Measurements from ENCODE around the gene SOX10. TPM values are rescaled to one million over a fixed set of nuclear protein-coding genes. Genes with fewer than 3 reads are reported as not detected.

Gene SOX10
- total RNA-seq, 1 experiment from 2014 or later: not detected

- no peaks in the 10 kb centered on the region for H3K9me2 ChIP-seq (ENCODE audit: insufficient read depth)
- H3K79me2 ChIP-seq (ENCODE audit: insufficient read depth, low read length): peaks cover 14% of the 10 kb centered on the region
- no peaks in the 10 kb centered on the region for H3K27me3 ChIP-seq (ENCODE audit: insufficient read depth, low read length)
- H3K4me1 ChIP-seq (ENCODE audit: control insufficient read depth in 1 of 2, insufficient read depth in 2 of 2, low read length in 2 of 2): peaks cover 0 to 11% of the 10 kb centered on the region in 2 experiments; a peak in 2 of 4 replicates
- no peak overlapping the region for H3K27ac ChIP-seq (ENCODE audit: low read depth, low read length)
- H3K4me2 ChIP-seq (ENCODE audit: low read length): no peak overlapping the region
- intact Hi-C loops (cut with micrococcal nuclease): no loop called here
- DNase-seq (ENCODE audit: low read depth, low spot score): no peak
- H3K9me3 ChIP-seq (ENCODE audit: control insufficient read depth in 1 of 2, insufficient read depth in 1 of 2, low read depth in 1 of 2, low read length in 2 of 2): no peaks in the 10 kb centered on the region
- BruUV-seq (replicated peaks): no TSS peak
- H3K36me3 ChIP-seq (ENCODE audit: control insufficient read depth in 1 of 2, insufficient read depth in 2 of 2, low read length in 2 of 2): peaks cover 20 to 27% of the 10 kb centered on the region in 2 experiments; a peak in 3 of 4 replicates
- no peak for ATAC-seq
- peaks cover 11% of the 10 kb centered on the region; the same call in 1 of the 2 replicates for H4K20me1 ChIP-seq (ENCODE audit: insufficient read depth)
- ChIA-PET CTCF (no interaction called here), RAD21 (ENCODE audit: low non-redundant PET in 1 of 2, low total read pairs in 2 of 2, uncharacterized antibody in 2 of 2, unreplicated experiment in 2 of 2) (no interaction called here), POLR2A (no interaction called here)
- TF ChIP-seq MAX (IDR thresholded peaks at IDR 0.05) (no peak), POLR2AphosphoS5 (IDR thresholded peaks at IDR 0.05; ENCODE audit: low read depth, low read length) (no peak), CEBPB (IDR thresholded peaks at IDR 0.05; ENCODE audit: low read depth) (no peak), SP1 (IDR thresholded peaks at IDR 0.05; ENCODE audit: low read depth) (no peak), ZFX (IDR thresholded peaks at IDR 0.05) (no peak), FOSL1 (IDR thresholded peaks at IDR 0.05; ENCODE audit: low read depth) (no peak), REST (IDR thresholded peaks at IDR 0.05; ENCODE audit: low read depth) (no peak), CBX3 (IDR thresholded peaks at IDR 0.05; ENCODE audit: low read depth) (no peak), TCF7L2 (IDR thresholded peaks at IDR 0.05; ENCODE audit: borderline replicate concordance, extremely low read depth, insufficient read depth, insufficient read length) (no peak), EZH2phosphoT487 (IDR thresholded peaks at IDR 0.05; ENCODE audit: borderline replicate concordance) (no peak), JUND (IDR thresholded peaks at IDR 0.05) (no peak), EZH2 (IDR thresholded peaks at IDR 0.05) (no peak), ATF3 (IDR thresholded peaks at IDR 0.05) (no peak), ELF1 (IDR thresholded peaks at IDR 0.05; ENCODE audit: borderline replicate concordance, low read depth) (no peak), ZNF274 (IDR thresholded peaks at IDR 0.05; ENCODE audit: low read depth, low read length) (no peak), RAD21 (IDR thresholded peaks at IDR 0.05; ENCODE audit: low read depth) (no peak), SRF (IDR thresholded peaks at IDR 0.05; ENCODE audit: low read depth) (no peak), YY1 (IDR thresholded peaks at IDR 0.05; ENCODE audit: extremely low read depth, insufficient replicate concordance, low read depth, low read length) (no peak)
- TF ChIP-seq, protein P1, sequence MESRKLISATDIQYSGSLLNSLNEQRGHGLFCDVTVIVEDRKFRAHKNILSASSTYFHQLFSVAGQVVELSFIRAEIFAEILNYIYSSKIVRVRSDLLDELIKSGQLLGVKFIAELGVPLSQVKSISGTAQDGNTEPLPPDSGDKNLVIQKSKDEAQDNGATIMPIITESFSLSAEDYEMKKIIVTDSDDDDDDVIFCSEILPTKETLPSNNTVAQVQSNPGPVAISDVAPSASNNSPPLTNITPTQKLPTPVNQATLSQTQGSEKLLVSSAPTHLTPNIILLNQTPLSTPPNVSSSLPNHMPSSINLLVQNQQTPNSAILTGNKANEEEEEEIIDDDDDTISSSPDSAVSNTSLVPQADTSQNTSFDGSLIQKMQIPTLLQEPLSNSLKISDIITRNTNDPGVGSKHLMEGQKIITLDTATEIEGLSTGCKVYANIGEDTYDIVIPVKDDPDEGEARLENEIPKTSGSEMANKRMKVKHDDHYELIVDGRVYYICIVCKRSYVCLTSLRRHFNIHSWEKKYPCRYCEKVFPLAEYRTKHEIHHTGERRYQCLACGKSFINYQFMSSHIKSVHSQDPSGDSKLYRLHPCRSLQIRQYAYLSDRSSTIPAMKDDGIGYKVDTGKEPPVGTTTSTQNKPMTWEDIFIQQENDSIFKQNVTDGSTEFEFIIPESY (IDR thresholded peaks at IDR 0.05; ENCODE audit: extremely low read depth, insufficient replicate concordance, low read length): no peak
- H3K9ac ChIP-seq (ENCODE audit: low read length): no peak overlapping the region
- no peak overlapping the region for H3K4me3 ChIP-seq (replicated peaks in 1 of 2; ENCODE audit: low read depth in 1 of 2, low read length in 2 of 2)
- H2AFZ ChIP-seq (ENCODE audit: low read depth, low read length, poor library complexity, severe bottlenecking): no peak overlapping the region
Observed at GRCh38 chr22:37967637-37968451, 16.5 kb downstream of the SOX10 start.
